Measurements from ENCODE around the gene PPP2R3B.

The PPP2R3B gene

DNA sequence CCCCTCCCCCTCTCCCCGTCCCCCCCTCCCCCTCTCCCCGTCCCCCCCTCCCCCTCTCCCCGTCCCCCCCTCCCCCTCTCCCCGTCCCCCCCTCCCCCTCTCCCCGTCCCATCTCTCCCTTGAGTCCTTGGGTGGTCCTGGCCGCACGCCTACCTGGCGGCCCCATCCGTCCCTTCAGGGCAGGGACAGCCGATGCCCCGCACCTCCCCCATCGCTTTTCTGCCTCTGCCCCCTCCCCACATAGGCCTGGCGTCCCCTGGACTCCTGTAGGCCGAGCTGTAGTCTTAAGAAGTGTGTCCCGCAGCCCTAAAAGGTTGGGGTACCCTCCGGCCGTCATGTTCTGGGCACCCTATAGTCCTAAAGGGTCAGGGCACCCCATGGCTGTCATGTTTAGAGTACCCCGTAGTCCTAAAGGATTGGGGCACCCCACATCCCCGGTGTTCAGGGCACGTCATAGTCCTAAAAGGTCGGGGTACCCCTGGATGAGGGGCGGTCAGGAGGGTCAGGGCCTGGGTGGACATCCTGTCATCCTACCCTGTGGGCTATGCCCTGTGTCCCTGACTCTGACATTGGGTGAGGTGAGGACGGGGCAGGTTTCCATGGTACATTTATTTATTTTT is 57.3 kb downstream of the PPP2R3B start:
- no peak for TF ChIP-seq CREB1 (IDR thresholded peaks at IDR 0.05; ENCODE audit: low read depth)
- TF ChIP-seq TEAD4 (IDR thresholded peaks at IDR 0.05), result no peak
- TF ChIP-seq, protein P1, sequence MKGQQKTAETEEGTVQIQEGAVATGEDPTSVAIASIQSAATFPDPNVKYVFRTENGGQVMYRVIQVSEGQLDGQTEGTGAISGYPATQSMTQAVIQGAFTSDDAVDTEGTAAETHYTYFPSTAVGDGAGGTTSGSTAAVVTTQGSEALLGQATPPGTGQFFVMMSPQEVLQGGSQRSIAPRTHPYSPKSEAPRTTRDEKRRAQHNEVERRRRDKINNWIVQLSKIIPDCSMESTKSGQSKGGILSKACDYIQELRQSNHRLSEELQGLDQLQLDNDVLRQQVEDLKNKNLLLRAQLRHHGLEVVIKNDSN (IDR thresholded peaks at IDR 0.05), result no peak
- no peak for TF ChIP-seq EP300 (IDR thresholded peaks at IDR 0.05; ENCODE audit: borderline replicate concordance)
- TF ChIP-seq FOXM1 (IDR thresholded peaks at IDR 0.05; ENCODE audit: borderline replicate concordance, low read depth), result no peak
- TF ChIP-seq YY1 (IDR thresholded peaks at IDR 0.05; ENCODE audit: low read depth), result no peak
- TF ChIP-seq, protein P2, sequence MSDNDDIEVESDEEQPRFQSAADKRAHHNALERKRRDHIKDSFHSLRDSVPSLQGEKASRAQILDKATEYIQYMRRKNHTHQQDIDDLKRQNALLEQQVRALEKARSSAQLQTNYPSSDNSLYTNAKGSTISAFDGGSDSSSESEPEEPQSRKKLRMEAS (IDR thresholded peaks at IDR 0.05), result no peak
- TF ChIP-seq TCF12 (IDR thresholded peaks at IDR 0.05; ENCODE audit: low read depth), result no peak
- TF ChIP-seq EGR1 (IDR thresholded peaks at IDR 0.05), result no peak
- no peak for TF ChIP-seq TAF1 (IDR thresholded peaks at IDR 0.05; ENCODE audit: low read depth)
- no peak for TF ChIP-seq NFIC (IDR thresholded peaks at IDR 0.05)
- TF ChIP-seq RAD21 (IDR thresholded peaks at IDR 0.05; ENCODE audit: low read depth), result no peak
- no peak for TF ChIP-seq ZBTB7A (IDR thresholded peaks at IDR 0.05; ENCODE audit: low read depth)
- TF ChIP-seq CEBPB (IDR thresholded peaks at IDR 0.05), result no peak
- TF ChIP-seq, protein P3, sequence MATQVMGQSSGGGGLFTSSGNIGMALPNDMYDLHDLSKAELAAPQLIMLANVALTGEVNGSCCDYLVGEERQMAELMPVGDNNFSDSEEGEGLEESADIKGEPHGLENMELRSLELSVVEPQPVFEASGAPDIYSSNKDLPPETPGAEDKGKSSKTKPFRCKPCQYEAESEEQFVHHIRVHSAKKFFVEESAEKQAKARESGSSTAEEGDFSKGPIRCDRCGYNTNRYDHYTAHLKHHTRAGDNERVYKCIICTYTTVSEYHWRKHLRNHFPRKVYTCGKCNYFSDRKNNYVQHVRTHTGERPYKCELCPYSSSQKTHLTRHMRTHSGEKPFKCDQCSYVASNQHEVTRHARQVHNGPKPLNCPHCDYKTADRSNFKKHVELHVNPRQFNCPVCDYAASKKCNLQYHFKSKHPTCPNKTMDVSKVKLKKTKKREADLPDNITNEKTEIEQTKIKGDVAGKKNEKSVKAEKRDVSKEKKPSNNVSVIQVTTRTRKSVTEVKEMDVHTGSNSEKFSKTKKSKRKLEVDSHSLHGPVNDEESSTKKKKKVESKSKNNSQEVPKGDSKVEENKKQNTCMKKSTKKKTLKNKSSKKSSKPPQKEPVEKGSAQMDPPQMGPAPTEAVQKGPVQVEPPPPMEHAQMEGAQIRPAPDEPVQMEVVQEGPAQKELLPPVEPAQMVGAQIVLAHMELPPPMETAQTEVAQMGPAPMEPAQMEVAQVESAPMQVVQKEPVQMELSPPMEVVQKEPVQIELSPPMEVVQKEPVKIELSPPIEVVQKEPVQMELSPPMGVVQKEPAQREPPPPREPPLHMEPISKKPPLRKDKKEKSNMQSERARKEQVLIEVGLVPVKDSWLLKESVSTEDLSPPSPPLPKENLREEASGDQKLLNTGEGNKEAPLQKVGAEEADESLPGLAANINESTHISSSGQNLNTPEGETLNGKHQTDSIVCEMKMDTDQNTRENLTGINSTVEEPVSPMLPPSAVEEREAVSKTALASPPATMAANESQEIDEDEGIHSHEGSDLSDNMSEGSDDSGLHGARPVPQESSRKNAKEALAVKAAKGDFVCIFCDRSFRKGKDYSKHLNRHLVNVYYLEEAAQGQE (IDR thresholded peaks at IDR 0.05; ENCODE audit: low read depth), result no peak

DNA sequence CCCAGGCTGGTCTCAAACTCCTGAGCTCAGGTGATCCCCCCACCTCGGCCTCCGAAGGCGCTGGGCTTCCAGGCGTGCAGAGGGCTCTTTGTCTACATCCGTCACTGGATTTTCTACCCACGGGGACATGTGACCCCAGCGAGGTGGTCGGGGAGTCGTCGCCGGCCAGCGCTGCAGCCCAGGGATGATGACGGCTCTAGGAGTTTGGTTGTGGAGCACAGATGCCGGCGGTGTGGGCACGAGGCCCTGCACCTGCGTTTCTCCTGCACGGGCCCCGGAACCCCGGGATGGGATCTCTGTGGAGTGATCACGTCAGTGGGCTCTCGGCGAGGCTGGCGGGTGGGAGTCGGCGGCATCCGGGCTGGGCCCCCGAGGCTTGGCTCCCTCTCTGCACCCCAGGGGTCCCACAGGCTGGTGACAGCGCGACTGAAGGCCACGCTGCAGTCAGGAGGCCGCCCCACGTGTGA is 59.0 kb downstream of the PPP2R3B start:
- TF ChIP-seq EGR1 (IDR thresholded peaks at IDR 0.05) (no peak), EP300 (IDR thresholded peaks at IDR 0.05; ENCODE audit: borderline replicate concordance) (no peak), ZBTB7A (IDR thresholded peaks at IDR 0.05; ENCODE audit: low read depth) (no peak)
- TF ChIP-seq, protein P1 (IDR thresholded peaks at IDR 0.05), result no peak
- TF ChIP-seq, protein P2 (IDR thresholded peaks at IDR 0.05), result no peak

DNA sequence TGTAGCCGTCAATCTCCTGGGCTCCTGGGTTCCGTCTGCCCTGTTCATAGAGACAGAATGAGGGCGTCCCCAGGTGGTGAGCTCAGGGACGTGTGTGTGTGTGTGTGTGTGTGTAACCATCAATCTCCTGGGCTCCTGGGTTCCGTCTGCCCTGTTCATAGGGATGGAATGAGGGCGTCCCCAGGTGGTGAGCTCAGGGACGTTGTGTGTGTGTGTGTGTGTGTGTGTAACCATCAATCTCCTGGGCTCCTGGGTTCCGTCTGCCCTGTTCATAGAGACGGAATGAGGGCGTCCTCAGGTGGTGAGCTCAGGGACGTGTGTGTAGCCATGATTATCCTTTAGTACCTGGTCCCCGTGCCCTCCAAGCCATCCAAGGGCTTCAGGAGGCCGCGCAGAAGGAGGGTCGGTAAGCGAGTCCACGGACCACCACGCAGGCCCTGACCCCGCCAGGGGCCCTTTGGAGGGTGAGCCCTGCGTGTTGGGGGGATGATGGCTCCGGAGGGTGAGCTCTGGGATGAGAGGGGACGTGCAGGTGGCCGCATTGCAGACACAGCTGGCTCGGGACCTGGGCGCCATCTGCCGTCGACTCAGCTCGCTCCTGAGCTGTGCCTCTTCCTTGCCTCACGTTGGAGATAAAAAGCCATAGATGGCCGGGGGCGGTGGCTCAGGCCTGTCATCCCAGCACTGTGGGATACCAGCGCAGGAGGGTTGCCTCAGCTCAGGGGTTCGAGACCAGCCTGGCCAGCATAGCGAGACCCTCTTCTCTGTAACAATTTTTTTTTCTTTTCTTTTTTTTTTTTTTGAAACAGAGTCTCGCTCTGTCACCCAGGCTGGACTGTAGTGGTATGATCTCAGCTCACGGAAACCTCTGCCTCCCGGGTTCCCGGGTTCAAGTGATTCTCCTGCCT is 62.7 kb downstream of the PPP2R3B start:
- TF ChIP-seq, protein P1 (IDR thresholded peaks at IDR 0.05), result no peak
- TF ChIP-seq EP300 (IDR thresholded peaks at IDR 0.05; ENCODE audit: borderline replicate concordance), result no peak
- TF ChIP-seq, protein P3 (IDR thresholded peaks at IDR 0.05; ENCODE audit: low read depth), result no peak
- no peak for TF ChIP-seq CREB1 (IDR thresholded peaks at IDR 0.05; ENCODE audit: low read depth)
- TF ChIP-seq TEAD4 (IDR thresholded peaks at IDR 0.05), result no peak
- TF ChIP-seq YY1 (IDR thresholded peaks at IDR 0.05; ENCODE audit: low read depth), result no peak
- no peak for TF ChIP-seq EGR1 (IDR thresholded peaks at IDR 0.05)

DNA sequence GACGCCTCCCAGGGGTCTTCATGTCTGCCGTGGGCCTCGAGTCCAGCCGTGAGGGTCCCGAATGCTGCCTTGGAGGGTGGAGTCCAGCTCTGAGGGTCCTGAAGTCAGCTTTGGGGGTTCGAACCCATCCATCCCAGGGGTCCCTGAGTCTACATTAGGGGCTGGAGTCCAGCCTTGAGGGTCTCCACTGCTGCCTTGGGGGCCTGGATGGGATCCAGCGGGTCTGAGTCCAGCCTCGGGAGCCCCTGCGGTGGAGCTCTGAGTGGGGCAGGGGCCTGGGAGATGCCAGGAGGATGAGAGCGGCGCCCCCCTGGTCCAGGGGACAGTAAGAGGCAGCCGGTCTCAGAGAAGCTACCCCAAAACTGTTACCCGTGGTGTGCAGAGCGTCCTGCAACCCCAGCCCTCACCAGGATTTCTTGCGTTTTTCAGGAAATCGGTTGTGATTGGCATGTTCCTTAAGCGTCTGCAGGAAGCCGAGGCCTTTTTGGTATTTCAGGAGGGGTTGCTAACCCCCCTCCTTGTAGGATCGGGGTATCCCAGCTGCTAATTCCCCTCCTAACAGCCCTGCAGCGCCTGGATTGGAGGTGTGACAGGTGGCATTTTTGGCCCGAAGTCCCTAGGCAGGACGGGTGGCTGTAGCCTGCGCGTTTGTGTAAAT is 66.5 kb downstream of the PPP2R3B start:
- TF ChIP-seq EGR1 (IDR thresholded peaks at IDR 0.05) (no peak), EP300 (IDR thresholded peaks at IDR 0.05; ENCODE audit: borderline replicate concordance) (no peak), RAD21 (IDR thresholded peaks at IDR 0.05; ENCODE audit: low read depth) (no peak), NFIC (IDR thresholded peaks at IDR 0.05) (no peak), FOXM1 (IDR thresholded peaks at IDR 0.05; ENCODE audit: borderline replicate concordance, low read depth) (no peak)
- TF ChIP-seq, protein P3 (IDR thresholded peaks at IDR 0.05; ENCODE audit: low read depth), result no peak
